Osteocyte (in vitro differentiated cells): ENCODE data around the gene F12. TPM values are rescaled to one million over a fixed set of nuclear protein-coding genes. Genes with fewer than 3 reads are reported as not detected.

Source experiments
- DNase-seq: peaks from one replicate; pipeline ENCODE4 v3.0.0; 2021; ENCODE audit warnings: mixed read lengths; ENCODE audit not compliant: unreplicated experiment; ENCODE audit errors: extremely low spot score
- H3K27ac Mint-ChIP-seq: one replicate; pipeline ENCODE4 v1.8.0; 2021; ENCODE audit warnings: mild to moderate bottlenecking, mixed read lengths; ENCODE audit not compliant: unreplicated experiment
- H3K27me3 Mint-ChIP-seq: one replicate; pipeline ENCODE4 v1.8.0; 2021; ENCODE audit warnings: mixed read lengths; ENCODE audit not compliant: unreplicated experiment
- H3K36me3 Mint-ChIP-seq: one replicate; pipeline ENCODE4 v1.8.0; 2021; ENCODE audit warnings: mixed read lengths; ENCODE audit not compliant: unreplicated experiment
- H3K4me1 Mint-ChIP-seq: one replicate; pipeline ENCODE4 v1.8.0; 2021; ENCODE audit warnings: mixed read lengths; ENCODE audit not compliant: unreplicated experiment
- H3K4me3 Mint-ChIP-seq: one replicate; pipeline ENCODE4 v1.8.0; 2021; ENCODE audit warnings: mild to moderate bottlenecking, moderate library complexity, mixed read lengths; ENCODE audit not compliant: unreplicated experiment
- H3K9me3 Mint-ChIP-seq: one replicate; pipeline ENCODE4 v1.8.0; 2021; ENCODE audit warnings: mixed read lengths; ENCODE audit not compliant: unreplicated experiment
- CTCF ChIP-seq: fragments of 200-600 bp; sonication (generic); IDR thresholded peaks from 2 replicates; pipeline ENCODE4 v1.5.0; 2021; ENCODE audit warnings: antibody characterized with exemption, mild to moderate bottlenecking, moderate library complexity
- total RNA-seq: library from RNA; stranded (reverse); gene quantifications from 2 replicates; pipeline ENCODE4 v1.2.1, GENCODE V29; 2021

The F12 gene
- total RNA-seq, 1 donor from 2014 or later, result 1.5 TPM

GRCh38 chr5:177442066-177442826 lies 32.9 kb upstream of the F12 start:
- Mint-ChIP-seq H3K4me3 (no peak overlapping the region), H3K27ac (no peak overlapping the region), H3K9me3 (no peaks in the 10 kb centered on the region), H3K27me3 (no peaks in the 10 kb centered on the region), H3K36me3 (peaks cover 14% of the 10 kb centered on the region), H3K4me1 (peaks cover 7% of the 10 kb centered on the region)
- no peak for DNase-seq
- TF ChIP-seq CTCF, result no peak

- no peak for DNase-seq
- Mint-ChIP-seq H3K27me3 (no peaks in the 10 kb centered on the region), H3K4me3 (no peak overlapping the region), H3K9me3 (no peaks in the 10 kb centered on the region), H3K36me3 (peaks cover 17% of the 10 kb centered on the region), H3K4me1 (peaks cover 7% of the 10 kb centered on the region), H3K27ac (no peak overlapping the region)
- no peak for TF ChIP-seq CTCF
Observed at GRCh38 chr5:177440990-177441780, 31.8 kb upstream of the F12 start.

GRCh38 chr5:177440211-177440989 lies 31.0 kb upstream of the F12 start:
- Mint-ChIP-seq H3K9me3 (no peaks in the 10 kb centered on the region), H3K4me3 (no peak overlapping the region), H3K36me3 (peaks cover 17% of the 10 kb centered on the region), H3K27ac (no peak overlapping the region), H3K4me1 (no peaks in the 10 kb centered on the region), H3K27me3 (no peaks in the 10 kb centered on the region)
- no peak for DNase-seq
- TF ChIP-seq CTCF, result no peak

DNA sequence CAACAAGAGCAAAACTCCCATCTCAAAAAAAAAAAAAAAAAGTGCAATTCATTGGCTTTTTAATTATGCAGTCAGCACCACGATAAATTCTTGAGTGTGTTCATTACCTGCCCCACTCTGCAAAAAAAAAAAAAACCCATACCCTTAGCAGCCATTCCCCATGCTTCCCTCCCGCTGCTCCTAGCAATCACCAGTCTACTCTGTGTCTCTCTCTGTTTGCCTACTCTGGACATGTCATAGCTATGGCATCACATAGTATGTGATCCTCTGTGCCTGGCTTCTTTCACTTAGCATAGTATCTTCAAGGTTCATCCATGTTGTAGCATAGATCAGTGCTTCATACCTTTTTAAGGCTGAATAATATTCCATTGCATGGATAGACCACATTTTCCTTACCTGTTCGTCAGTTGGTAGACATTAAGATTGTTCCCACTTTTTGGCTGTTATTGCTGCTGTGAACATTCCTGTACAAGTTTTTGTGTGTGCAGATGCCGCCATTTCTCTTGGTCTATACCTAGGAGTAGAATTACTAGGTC lies 30.2 kb upstream of the F12 start:
- Mint-ChIP-seq H3K9me3 (no peaks in the 10 kb centered on the region), H3K27ac (no peak overlapping the region), H3K4me3 (no peak overlapping the region), H3K4me1 (no peaks in the 10 kb centered on the region), H3K36me3 (peaks cover 20% of the 10 kb centered on the region), H3K27me3 (no peaks in the 10 kb centered on the region)
- no peak for TF ChIP-seq CTCF
- no peak for DNase-seq
